ENCODE results near the gene NEGR1.

The NEGR1 gene

GRCh38 chr1:71448444-71448843 lies 833.9 kb downstream of the NEGR1 start:
- DNase-seq: no peak

- no peak for DNase-seq
Measured at GRCh38 chr1:71438626-71439025, 843.7 kb downstream of the NEGR1 start.

GRCh38 chr1:71435951-71436350 lies 846.4 kb downstream of the NEGR1 start:
- no peak for DNase-seq

GRCh38 chr1:71434240-71434639 lies 848.1 kb downstream of the NEGR1 start:
- DNase-seq: no peak

- no peak for DNase-seq
Measured at GRCh38 chr1:71428029-71428428, 854.3 kb downstream of the NEGR1 start.

GRCh38 chr1:71427066-71427465 lies 855.3 kb downstream of the NEGR1 start:
- DNase-seq: no peak

- no peak for DNase-seq
Measured at GRCh38 chr1:71424536-71424935, 857.8 kb downstream of the NEGR1 start.

- no peak for DNase-seq
Measured at GRCh38 chr1:71422221-71422620, 860.1 kb downstream of the NEGR1 start.

- no peak for DNase-seq
Measured at GRCh38 chr1:71417421-71417820, 864.9 kb downstream of the NEGR1 start.

- no peak for DNase-seq
Measured at GRCh38 chr1:71414179-71414578, 868.2 kb downstream of the NEGR1 start.

- no peak for DNase-seq
Measured at GRCh38 chr1:71413441-71414175, 868.7 kb downstream of the NEGR1 start.

- DNase-seq: no peak
Measured at GRCh38 chr1:71400050-71400449, 882.3 kb downstream of the NEGR1 start.

GRCh38 chr1:71399594-71399993 lies 882.7 kb downstream of the NEGR1 start:
- DNase-seq: no peak

- DNase-seq: no peak
Measured at GRCh38 chr1:71393301-71393700, 889.0 kb downstream of the NEGR1 start.

GRCh38 chr1:71390518-71390917 lies 891.8 kb downstream of the NEGR1 start:
- no peak for DNase-seq

- no peak for DNase-seq
Measured at GRCh38 chr1:71377886-71378285, 904.5 kb downstream of the NEGR1 start.

- no peak for DNase-seq
Measured at GRCh38 chr1:71372496-71372895, 909.8 kb downstream of the NEGR1 start.

GRCh38 chr1:71371581-71371980 lies 910.8 kb downstream of the NEGR1 start:
- DNase-seq: no peak

- DNase-seq: no peak
Measured at GRCh38 chr1:71364236-71364635, 918.1 kb downstream of the NEGR1 start.

GRCh38 chr1:71362691-71363090 lies 919.6 kb downstream of the NEGR1 start:
- DNase-seq: no peak

- no peak for DNase-seq
Measured at GRCh38 chr1:71362076-71362475, 920.3 kb downstream of the NEGR1 start.

- DNase-seq: no peak
Measured at GRCh38 chr1:71357708-71358107, 924.6 kb downstream of the NEGR1 start.

- DNase-seq: peak; percentile 84
Measured at GRCh38 chr1:71351438-71351837, 930.9 kb downstream of the NEGR1 start.

GRCh38 chr1:71350805-71351204 lies 931.5 kb downstream of the NEGR1 start:
- DNase-seq: peak; percentile 68

- no peak for DNase-seq
Measured at GRCh38 chr1:71350330-71350729, 932.0 kb downstream of the NEGR1 start.

Measured in fibroblast of skin of scalp (primary cell).